ENCODE measurements around the gene PDP2. TPM values are rescaled to one million over a fixed set of nuclear protein-coding genes. Genes with fewer than 3 reads are reported as not detected.

PDP2 gene
- total and polyA plus RNA-seq, 10 of the 15 experiments (the other 5 are each of a cell fraction or from before 2014, with no cell fraction given) = 1.9 to 31.1 (median 6.2) TPM

DNA sequence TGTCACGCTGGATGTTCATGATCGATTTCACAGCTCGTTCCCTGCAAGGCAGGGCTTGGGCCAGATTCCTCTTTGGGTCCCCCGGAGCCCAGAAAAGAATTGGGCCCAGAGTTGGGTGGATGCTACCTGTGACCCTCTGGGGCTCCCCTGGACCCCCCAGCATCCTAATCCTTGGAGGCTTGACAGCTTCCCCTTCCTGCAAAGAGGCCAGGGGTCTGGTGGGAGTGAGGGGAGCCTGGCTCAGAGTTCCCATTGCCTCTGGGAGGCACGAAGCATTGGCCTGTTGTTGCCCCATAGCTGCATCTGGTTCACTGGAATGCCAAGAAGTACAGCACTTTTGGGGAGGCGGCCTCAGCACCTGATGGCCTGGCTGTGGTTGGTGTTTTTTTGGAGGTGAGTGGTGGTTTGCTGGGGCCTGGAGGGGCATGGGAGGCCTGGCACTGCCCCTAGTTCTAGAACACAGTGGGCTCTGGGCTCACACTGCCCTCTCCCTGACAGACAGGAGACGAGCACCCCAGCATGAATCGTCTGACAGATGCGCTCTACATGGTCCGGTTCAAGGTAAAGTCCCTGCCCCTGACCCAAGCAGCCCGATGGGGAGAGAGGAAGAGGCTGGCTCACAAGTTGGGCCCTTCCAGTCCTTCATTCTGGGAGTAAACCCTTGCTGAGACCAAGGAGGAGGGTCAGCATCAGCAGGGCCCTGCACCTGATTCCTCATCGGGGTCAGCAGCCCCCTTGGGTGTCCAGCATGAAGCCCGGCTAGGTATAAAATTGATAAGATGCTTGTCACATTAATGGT is 28.9 kb upstream of the PDP2 start:
- in situ Hi-C loops (cut with MboI) (no loop called here), intact Hi-C loops (cut with micrococcal nuclease; ENCODE audit: unreplicated experiment) (no loop called here)
- Histone ChIP-seq H3K9ac (ENCODE audit: control insufficient read depth, insufficient read depth, low read length) (no peak overlapping the region), H2AFZ (ENCODE audit: control insufficient read depth, low read depth, low read length) (no peak overlapping the region), H3K9me3 (replicated peaks; ENCODE audit: control insufficient read depth, insufficient read depth, low read length) (no peaks in the 10 kb centered on the region), H3K27ac (ENCODE audit: control insufficient read depth, insufficient read depth) (no peak overlapping the region), H3K27me3 (replicated peaks in 1 of 2; ENCODE audit: control insufficient read depth in 2 of 2, insufficient read depth in 2 of 2, low read length in 1 of 2) (peaks cover 2 to 4% of the 10 kb centered on the region in 2 experiments; a peak in 2 of 4 replicates), H3K79me2 (ENCODE audit: control insufficient read depth, insufficient read depth, low read length) (no peaks in the 10 kb centered on the region), H4K20me1 (ENCODE audit: control insufficient read depth, insufficient read depth) (no peaks in the 10 kb centered on the region), H3K36me3 (ENCODE audit: control insufficient read depth in 2 of 2, insufficient read depth in 2 of 2, low read length in 1 of 2) (no peaks in the 10 kb centered on the region), H3K4me3 (no peak overlapping the region), H3K4me2 (ENCODE audit: control insufficient read depth, insufficient read depth) (no peak overlapping the region), H3K4me1 (ENCODE audit: control insufficient read depth, insufficient read depth, low read length) (peaks cover 5% of the 10 kb centered on the region; the same call in 1 of the 2 replicates)
- ATAC-seq (no peak), FAIRE-seq (no peak), DNase-seq (ENCODE audit: low read depth, low spot score) (no peak)
- SMC1A ChIA-PET (ENCODE audit: uncharacterized antibody, unreplicated experiment) = interaction anchor here (0.7 to 1.0 kb wide), 2 partner anchors 17 to 855 kb away, joined by 3 read pairs; no protein-coding TSS in a partner anchor
- RAD21 ChIA-PET (ENCODE audit: unreplicated experiment) = no interaction called here
- WGBS (ENCODE audit: insufficient coverage, insufficient replicate concordance, low lambda C conversion rate, missing lambda C conversion rate) = 69% methylated on average over 13 of the region's 13 CpGs
- BruUV-seq (replicated peaks) = no TSS peak
- TF ChIP-seq IRF4 (IDR thresholded peaks at IDR 0.05; ENCODE audit: low read depth, low read length) (no peak), HDAC2 (IDR thresholded peaks at IDR 0.05) (no peak), MTA3 (IDR thresholded peaks at IDR 0.05; ENCODE audit: borderline replicate concordance, low read length) (no peak), LARP7 (IDR thresholded peaks at IDR 0.05) (no peak), ASH2L (IDR thresholded peaks at IDR 0.05; ENCODE audit: borderline replicate concordance, low read depth) (no peak), EP300 (IDR thresholded peaks at IDR 0.05; ENCODE audit: borderline replicate concordance in 1 of 2, control insufficient read depth in 1 of 2, low read depth in 2 of 2, low read length in 2 of 2) (no peak)
- TF ChIP-seq, protein P1, sequence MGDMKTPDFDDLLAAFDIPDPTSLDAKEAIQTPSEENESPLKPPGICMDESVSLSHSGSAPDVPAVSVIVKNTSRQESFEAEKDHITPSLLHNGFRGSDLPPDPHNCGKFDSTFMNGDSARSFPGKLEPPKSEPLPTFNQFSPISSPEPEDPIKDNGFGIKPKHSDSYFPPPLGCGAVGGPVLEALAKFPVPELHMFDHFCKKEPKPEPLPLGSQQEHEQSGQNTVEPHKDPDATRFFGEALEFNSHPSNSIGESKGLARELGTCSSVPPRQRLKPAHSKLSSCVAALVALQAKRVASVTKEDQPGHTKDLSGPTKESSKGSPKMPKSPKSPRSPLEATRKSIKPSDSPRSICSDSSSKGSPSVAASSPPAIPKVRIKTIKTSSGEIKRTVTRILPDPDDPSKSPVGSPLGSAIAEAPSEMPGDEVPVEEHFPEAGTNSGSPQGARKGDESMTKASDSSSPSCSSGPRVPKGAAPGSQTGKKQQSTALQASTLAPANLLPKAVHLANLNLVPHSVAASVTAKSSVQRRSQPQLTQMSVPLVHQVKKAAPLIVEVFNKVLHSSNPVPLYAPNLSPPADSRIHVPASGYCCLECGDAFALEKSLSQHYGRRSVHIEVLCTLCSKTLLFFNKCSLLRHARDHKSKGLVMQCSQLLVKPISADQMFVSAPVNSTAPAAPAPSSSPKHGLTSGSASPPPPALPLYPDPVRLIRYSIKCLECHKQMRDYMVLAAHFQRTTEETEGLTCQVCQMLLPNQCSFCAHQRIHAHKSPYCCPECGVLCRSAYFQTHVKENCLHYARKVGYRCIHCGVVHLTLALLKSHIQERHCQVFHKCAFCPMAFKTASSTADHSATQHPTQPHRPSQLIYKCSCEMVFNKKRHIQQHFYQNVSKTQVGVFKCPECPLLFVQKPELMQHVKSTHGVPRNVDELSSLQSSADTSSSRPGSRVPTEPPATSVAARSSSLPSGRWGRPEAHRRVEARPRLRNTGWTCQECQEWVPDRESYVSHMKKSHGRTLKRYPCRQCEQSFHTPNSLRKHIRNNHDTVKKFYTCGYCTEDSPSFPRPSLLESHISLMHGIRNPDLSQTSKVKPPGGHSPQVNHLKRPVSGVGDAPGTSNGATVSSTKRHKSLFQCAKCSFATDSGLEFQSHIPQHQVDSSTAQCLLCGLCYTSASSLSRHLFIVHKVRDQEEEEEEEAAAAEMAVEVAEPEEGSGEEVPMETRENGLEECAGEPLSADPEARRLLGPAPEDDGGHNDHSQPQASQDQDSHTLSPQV (IDR thresholded peaks at IDR 0.05) = no peak
- TF ChIP-seq, protein P2, sequence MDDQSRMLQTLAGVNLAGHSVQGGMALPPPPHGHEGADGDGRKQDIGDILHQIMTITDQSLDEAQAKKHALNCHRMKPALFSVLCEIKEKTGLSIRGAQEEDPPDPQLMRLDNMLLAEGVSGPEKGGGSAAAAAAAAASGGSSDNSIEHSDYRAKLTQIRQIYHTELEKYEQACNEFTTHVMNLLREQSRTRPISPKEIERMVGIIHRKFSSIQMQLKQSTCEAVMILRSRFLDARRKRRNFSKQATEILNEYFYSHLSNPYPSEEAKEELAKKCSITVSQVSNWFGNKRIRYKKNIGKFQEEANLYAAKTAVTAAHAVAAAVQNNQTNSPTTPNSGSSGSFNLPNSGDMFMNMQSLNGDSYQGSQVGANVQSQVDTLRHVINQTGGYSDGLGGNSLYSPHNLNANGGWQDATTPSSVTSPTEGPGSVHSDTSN (IDR thresholded peaks at IDR 0.05; ENCODE audit: insufficient replicate concordance, low read depth, low read length) = no peak
- CTCF ChIA-PET = interaction anchor here (6.5 to 10.4 kb wide), 2 partner anchors 16 to 21 kb away, joined by 39 to 73 read pairs; partner anchors contain the start of gene NAE1
- POLR2A ChIA-PET = no interaction called here

Data from GM12878 (cell line).